AG04449 (cell line): Measurements from ENCODE around the gene ARL16.

Experiments used
- CTCF ChIA-PET: fragments of 350-600 bp; formaldehyde crosslinking; extraction: SDS; loops from one replicate; lab custom pipeline; 2021; ENCODE audit warnings: antibody characterized with exemption; lab: Yijun Ruan, JAX
- POLR2A ChIA-PET: fragments of 400-600, 350-600 bp; formaldehyde crosslinking; extraction: SDS; loops from one replicate; lab custom pipeline; 2020; ENCODE audit warnings: antibody characterized with exemption, inconsistent platforms; lab: Yijun Ruan, JAX
- DNase-seq: peaks from one replicate; pipeline ENCODE4 v3.0.0-alpha.2; 2010; ENCODE audit warnings: low read depth, low spot score
- H3K4me3 ChIP-seq: 2 replicates; pipeline ENCODE4 v1.5.1; 2011; ENCODE audit warnings: low read depth, mild to moderate bottlenecking, control low read depth, low read length
- CTCF ChIP-seq: IDR thresholded peaks from one replicate; pipeline ENCODE4 v1.5.1; 2011; ENCODE audit warnings: mild to moderate bottlenecking, moderate library complexity, low read length, control low read depth, inconsistent platforms; ENCODE audit not compliant: insufficient read depth; ENCODE audit errors: missing control alignments

The ARL16 gene

GRCh38 chr17:81702934-81703746, 19.5 kb upstream of the ARL16 start, which contains the start of gene MRPL12:
Gene MRPL12, plus strand, starts transcription at chr17:81703367. Its CDS starts 135 bp downstream, at chr17:81703502.
- DNase-seq, result peak; percentile 33
- CTCF ChIA-PET, result interaction anchor here (1.1 to 1.3 kb wide), 2 partner anchors 23 to 28 kb away, joined by 3 to 5 read pairs; no protein-coding TSS in a partner anchor
- POLR2A ChIA-PET, result interaction anchor here (0.6 to 1.9 kb wide), 7 partner anchors 9 to 196 kb away, joined by 3 to 26 read pairs (median 4); partner anchors contain the start of genes ARL16, HGS and SLC25A10
- TF ChIP-seq CTCF, result peak; percentile 12
- peak within 1 kb of the TSS; percentile 86 for H3K4me3 ChIP-seq

GRCh38 chr17:81701288-81702071, 17.9 kb upstream of the ARL16 start:
- CTCF ChIA-PET, result interaction anchor here (0.9 to 1.2 kb wide), 2 partner anchors 10 to 17 kb away, joined by 3 read pairs; no protein-coding TSS in a partner anchor

GRCh38 chr17:81700353-81701287, 17.0 kb upstream of the ARL16 start:
- no peak for TF ChIP-seq CTCF
- ChIA-PET POLR2A (interaction anchor here (0.8 kb wide), 2 partner anchors 17 to 197 kb away, joined by 3 read pairs; partner anchors contain the start of genes ARL16 and HGS), CTCF (interaction anchor here (1.2 kb wide), 1 partner anchor 11 kb away, joined by 3 read pairs; no protein-coding TSS in a partner anchor)
- DNase-seq, result no peak
- no peak overlapping the region for H3K4me3 ChIP-seq

More at GRCh38 chr17:81701288-81702071, 17.9 kb upstream of the ARL16 start:
- peak overlapping the region; percentile 86 for H3K4me3 ChIP-seq
- POLR2A ChIA-PET, result interaction anchor here (0.8 to 1.9 kb wide), 5 partner anchors 14 to 196 kb away, joined by 3 to 26 read pairs (median 3); partner anchors contain the start of genes ARL16 and HGS
- TF ChIP-seq CTCF, result no peak
- no peak for DNase-seq

- CTCF ChIA-PET, result no interaction called here
Observed at GRCh38 chr17:81697261-81698044, 13.9 kb upstream of the ARL16 start.

More at GRCh38 chr17:81697261-81698044, 13.9 kb upstream of the ARL16 start:
- DNase-seq, result no peak
- POLR2A ChIA-PET, result interaction anchor here (1.8 kb wide), 1 partner anchor 12 kb away, joined by 6 read pairs; no protein-coding TSS in a partner anchor
- no peak overlapping the region for H3K4me3 ChIP-seq
- no peak for TF ChIP-seq CTCF
